Mesendoderm (in vitro differentiated cells): ENCODE results near the gene RTP3.
A peak's percentile ranks its signal among the peaks of the same experiment; 100 is the strongest.

Experiments
- DNase-seq: peaks from one replicate; pipeline ENCODE4 v3.0.0; 2013
- H2AK5ac ChIP-seq: 2 replicates; pipeline ENCODE4 v1.6.1; 2013; ENCODE audit warnings: low read length, inconsistent platforms
- H2BK120ac ChIP-seq: 2 replicates; pipeline ENCODE4 v1.6.1; 2013; ENCODE audit warnings: low read depth, mild to moderate bottlenecking, low read length, moderate library complexity, mixed read lengths
- H2BK15ac ChIP-seq: replicated peaks from 2 replicates; pipeline ENCODE4 v1.6.1; 2013; ENCODE audit warnings: low read depth, mild to moderate bottlenecking, moderate library complexity
- H2BK5ac ChIP-seq: 2 replicates; pipeline ENCODE4 v1.6.1; 2013; ENCODE audit warnings: low read length, inconsistent platforms
- H3K18ac ChIP-seq: 2 replicates; pipeline ENCODE4 v1.6.1; 2013; ENCODE audit warnings: mild to moderate bottlenecking, low read length, mixed read lengths
- H3K23ac ChIP-seq: one replicate; pipeline ENCODE4 v1.6.1; 2013; ENCODE audit warnings: low read length
- H3K27ac ChIP-seq: 2 replicates; pipeline ENCODE4 v1.5.1; 2013; ENCODE audit warnings: low read depth, mild to moderate bottlenecking, inconsistent platforms, low read length, moderate library complexity
- H3K27me3 ChIP-seq: 2 replicates; pipeline ENCODE4 v1.6.1; 2013; ENCODE audit warnings: low read length, control low read depth, mild to moderate bottlenecking, inconsistent platforms; ENCODE audit not compliant: insufficient read depth, poor library complexity
- H3K36me3 ChIP-seq: 2 replicates; pipeline ENCODE4 v1.6.1; 2013; ENCODE audit warnings: low read length, inconsistent platforms; ENCODE audit not compliant: control insufficient read depth, insufficient read depth
- H3K4ac ChIP-seq: one replicate; pipeline ENCODE4 v1.6.1; 2013; ENCODE audit warnings: low read depth, mild to moderate bottlenecking, low read length, moderate library complexity
- H3K4me1 ChIP-seq: 2 replicates; pipeline ENCODE4 v1.6.1; 2013; ENCODE audit warnings: low read depth, low read length, inconsistent platforms; ENCODE audit not compliant: control insufficient read depth
- H3K4me2 ChIP-seq: 2 replicates; pipeline ENCODE4 v1.6.1; 2013; ENCODE audit warnings: low read length
- H3K4me3 ChIP-seq: 2 replicates; pipeline ENCODE4 v1.5.1; 2013; ENCODE audit warnings: mild to moderate bottlenecking, low read length
- H3K56ac ChIP-seq: one replicate; pipeline ENCODE4 v1.6.1; 2013; ENCODE audit warnings: low read length
- H3K79me1 ChIP-seq: 2 replicates; pipeline ENCODE4 v1.6.1; 2013; ENCODE audit warnings: low read length, inconsistent platforms
- H3K79me2 ChIP-seq: 2 replicates; pipeline ENCODE4 v1.6.1; 2013; ENCODE audit warnings: mild to moderate bottlenecking, low read length; ENCODE audit not compliant: control insufficient read depth, insufficient read depth
- H3K9ac ChIP-seq: 2 replicates; pipeline ENCODE4 v1.6.1; 2013; ENCODE audit warnings: low read length, inconsistent platforms
- H4K5ac ChIP-seq: one replicate; pipeline ENCODE4 v1.6.1; 2013; ENCODE audit warnings: low read length
- H4K8ac ChIP-seq: one replicate; pipeline ENCODE4 v1.6.1; 2013; ENCODE audit warnings: low read depth, mild to moderate bottlenecking, control low read depth, low read length, moderate library complexity
- WGBS: extraction: QIAGEN DNeasy Blood & Tissue Kit; methylation state at CpG from one replicate; pipeline ENCODE4 v1.1.7; 2013; ENCODE audit warnings: low lambda C conversion rate, missing lambda C conversion rate; ENCODE audit not compliant: insufficient coverage; ENCODE audit errors: extremely low coverage; 5-methylcytosine and 5-hydroxymethylcytosine counted together

The RTP3 gene

DNA sequence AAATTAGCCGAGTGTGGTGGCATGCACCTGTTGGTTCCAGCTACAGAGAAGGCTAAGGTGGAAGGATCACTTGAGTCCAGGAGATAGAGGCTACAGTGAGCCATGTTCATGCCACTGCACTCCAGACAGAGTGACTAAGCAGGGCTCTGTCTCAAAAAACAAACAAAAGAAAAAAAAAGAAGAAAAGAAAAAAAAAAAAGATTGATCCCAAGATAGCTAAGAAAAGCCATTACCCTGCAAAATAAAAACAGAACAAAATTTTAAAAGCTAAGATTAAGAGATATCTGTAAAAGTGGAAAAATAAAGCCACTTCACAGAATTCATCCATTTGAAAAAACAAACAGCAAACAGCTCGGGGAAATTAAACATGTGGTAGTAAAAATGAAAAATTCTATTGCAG is 44.6 kb downstream of the RTP3 start:
- DNase-seq, result no peak
- no peak overlapping the region for H2BK15ac ChIP-seq
- H3K27ac ChIP-seq, result no peak overlapping the region
- no peak overlapping the region for H2BK120ac ChIP-seq
- H3K4ac ChIP-seq, result no peak overlapping the region
- H3K4me1 ChIP-seq, result peaks cover 5% of the 10 kb centered on the region
- no peak overlapping the region for H3K9ac ChIP-seq
- no peak overlapping the region for H3K18ac ChIP-seq
- no peak overlapping the region for H3K23ac ChIP-seq
- H3K79me1 ChIP-seq, result no peaks in the 10 kb centered on the region
- no peaks in the 10 kb centered on the region for H3K79me2 ChIP-seq
- no peak overlapping the region for H3K4me2 ChIP-seq
- H4K5ac ChIP-seq, result no peak overlapping the region
- H4K8ac ChIP-seq, result no peak overlapping the region
- H3K56ac ChIP-seq, result no peak overlapping the region
- H2BK5ac ChIP-seq, result no peak overlapping the region
- no peaks in the 10 kb centered on the region for H3K36me3 ChIP-seq
- WGBS, result no CpG with 5 or more reads among the region's 2 CpGs
- no peak overlapping the region for H2AK5ac ChIP-seq
- H3K27me3 ChIP-seq, result no peaks in the 10 kb centered on the region
- H3K4me3 ChIP-seq, result no peak overlapping the region

DNA sequence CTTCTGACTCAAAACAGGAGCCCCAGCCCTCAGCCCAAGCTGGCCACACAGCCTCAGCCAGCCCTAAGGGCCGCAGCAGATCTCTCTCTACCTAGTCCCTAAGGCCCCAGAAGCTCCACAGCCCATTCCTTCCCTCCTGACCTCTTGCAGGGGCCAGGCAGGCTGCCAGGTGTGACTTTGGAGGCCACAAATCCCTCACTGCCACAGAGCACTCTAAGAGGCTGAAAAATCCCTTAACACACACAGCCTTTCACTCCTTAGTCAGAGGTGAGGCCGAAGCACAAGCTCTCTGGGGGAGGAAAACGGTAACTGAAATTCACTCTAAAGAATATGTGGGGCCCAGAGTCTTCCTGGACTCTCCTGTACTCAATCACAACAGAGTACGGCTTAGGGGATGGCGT is 45.0 kb downstream of the RTP3 start:
- Histone ChIP-seq H3K4me3 (no peak overlapping the region), H3K18ac (no peak overlapping the region), H4K5ac (no peak overlapping the region), H3K4me2 (no peak overlapping the region), H3K4ac (peak overlapping the region; percentile 20), H4K8ac (no peak overlapping the region), H3K56ac (peak overlapping the region; percentile 76), H3K4me1 (peaks cover 5% of the 10 kb centered on the region), H3K27ac (no peak overlapping the region), H3K9ac (no peak overlapping the region), H2BK120ac (no peak overlapping the region), H3K27me3 (no peaks in the 10 kb centered on the region), H3K79me2 (no peaks in the 10 kb centered on the region), H2BK15ac (no peak overlapping the region), H3K79me1 (no peaks in the 10 kb centered on the region), H3K36me3 (no peaks in the 10 kb centered on the region), H2BK5ac (no peak overlapping the region), H3K23ac (no peak overlapping the region), H2AK5ac (no peak overlapping the region)
- WGBS, result no CpG with 5 or more reads among the region's 5 CpGs
- DNase-seq, result no peak

- Histone ChIP-seq H3K9ac (no peak overlapping the region), H3K4me1 (peaks cover 6% of the 10 kb centered on the region), H4K8ac (no peak overlapping the region), H3K27me3 (no peaks in the 10 kb centered on the region), H3K18ac (no peak overlapping the region), H4K5ac (no peak overlapping the region), H3K56ac (peak overlapping the region; percentile 2), H3K23ac (no peak overlapping the region), H3K79me2 (no peaks in the 10 kb centered on the region), H3K79me1 (no peaks in the 10 kb centered on the region), H3K4ac (no peak overlapping the region), H2AK5ac (no peak overlapping the region), H3K27ac (no peak overlapping the region), H2BK120ac (no peak overlapping the region), H2BK15ac (no peak overlapping the region), H3K36me3 (no peaks in the 10 kb centered on the region), H2BK5ac (no peak overlapping the region), H3K4me3 (no peak overlapping the region), H3K4me2 (no peak overlapping the region)
- no peak for DNase-seq
- no CpG with 5 or more reads among the region's 17 CpGs for WGBS
Measured at GRCh38 chr3:46544771-46545503, 47.2 kb downstream of the RTP3 start.

GRCh38 chr3:46545818-46546630 is 48.2 kb downstream of the RTP3 start:
- H3K56ac ChIP-seq, result no peak overlapping the region
- no peaks in the 10 kb centered on the region for H3K27me3 ChIP-seq
- H3K36me3 ChIP-seq, result no peaks in the 10 kb centered on the region
- H3K4ac ChIP-seq, result no peak overlapping the region
- H4K8ac ChIP-seq, result no peak overlapping the region
- H3K4me3 ChIP-seq, result no peak overlapping the region
- H3K79me2 ChIP-seq, result no peaks in the 10 kb centered on the region
- H2BK15ac ChIP-seq, result no peak overlapping the region
- H3K79me1 ChIP-seq, result no peaks in the 10 kb centered on the region
- H2AK5ac ChIP-seq, result no peak overlapping the region
- no peak overlapping the region for H3K9ac ChIP-seq
- H4K5ac ChIP-seq, result no peak overlapping the region
- WGBS, result no CpG with 5 or more reads among the region's 6 CpGs
- H2BK120ac ChIP-seq, result no peak overlapping the region
- no peak overlapping the region for H3K27ac ChIP-seq
- H3K4me2 ChIP-seq, result no peak overlapping the region
- no peak overlapping the region for H2BK5ac ChIP-seq
- peaks cover 6% of the 10 kb centered on the region for H3K4me1 ChIP-seq
- no peak overlapping the region for H3K23ac ChIP-seq
- DNase-seq, result no peak
- H3K18ac ChIP-seq, result no peak overlapping the region

DNA sequence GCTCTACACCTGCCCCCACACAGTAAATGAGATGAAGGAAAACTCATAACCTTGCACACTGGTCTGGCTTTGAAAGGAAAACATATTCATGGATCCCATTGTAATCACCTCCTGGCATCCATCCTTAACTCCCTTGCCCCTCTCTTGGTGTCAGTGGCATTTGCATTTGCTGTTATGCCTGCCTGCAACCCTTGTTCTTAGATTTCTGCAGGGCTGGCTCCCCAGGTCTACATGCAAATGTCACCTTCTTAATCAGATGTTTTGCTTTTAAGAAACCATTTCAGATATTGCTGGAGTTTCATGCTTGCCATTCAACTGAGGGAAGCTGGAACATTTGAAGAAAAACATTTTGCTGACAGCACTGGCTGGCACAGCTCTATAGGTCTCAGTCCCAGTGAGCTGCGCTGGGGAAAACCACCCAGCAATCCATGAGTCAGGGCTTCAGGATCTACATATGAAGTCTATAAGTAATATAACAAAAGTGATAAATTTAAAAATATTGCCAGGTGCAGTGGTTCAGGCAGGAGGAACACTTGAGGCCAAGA is 49.2 kb downstream of the RTP3 start:
- no peak overlapping the region for H4K8ac ChIP-seq
- no peak overlapping the region for H2BK5ac ChIP-seq
- no peak overlapping the region for H3K4me3 ChIP-seq
- no peak overlapping the region for H2BK120ac ChIP-seq
- no peaks in the 10 kb centered on the region for H3K36me3 ChIP-seq
- H3K4me1 ChIP-seq, result peaks cover 6% of the 10 kb centered on the region
- no peak for DNase-seq
- no peak overlapping the region for H3K18ac ChIP-seq
- H3K27me3 ChIP-seq, result no peaks in the 10 kb centered on the region
- H3K56ac ChIP-seq, result peak overlapping the region; percentile 17
- no peak overlapping the region for H3K9ac ChIP-seq
- no peak overlapping the region for H3K4ac ChIP-seq
- no peak overlapping the region for H2AK5ac ChIP-seq
- H3K23ac ChIP-seq, result no peak overlapping the region
- H3K79me1 ChIP-seq, result no peaks in the 10 kb centered on the region
- H2BK15ac ChIP-seq, result no peak overlapping the region
- no peak overlapping the region for H4K5ac ChIP-seq
- no peaks in the 10 kb centered on the region for H3K79me2 ChIP-seq
- H3K27ac ChIP-seq, result no peak overlapping the region
- H3K4me2 ChIP-seq, result no peak overlapping the region
- WGBS, result no CpG with 5 or more reads among the region's 1 CpG
